MCF 10A (cell line): Measurements from ENCODE around the gene SOCS7. TPM values are rescaled to one million over a fixed set of nuclear protein-coding genes. Genes with fewer than 3 reads are reported as not detected.

Experiments
- BruUV-seq: library from RNA; stranded (reverse); fragments of 400-500 nt; replicated peaks from 2 replicates; lab custom pipeline; 2021; lab: Mats Ljungman, UMichigan
- CTCF ChIA-PET: fragments of 300-600 bp; sonication (Branson Sonifier 250); formaldehyde crosslinking; extraction: SDS; loops from one replicate; lab custom pipeline; 2021; ENCODE audit warnings: antibody characterized with exemption, inconsistent platforms; lab: Yijun Ruan, JAX
- POLR2A ChIA-PET: fragments of 300-600, 350-650 bp; sonication (Branson Sonifier 250); formaldehyde crosslinking; extraction: SDS; loops from one replicate; lab custom pipeline; 2020; ENCODE audit warnings: antibody characterized with exemption, inconsistent platforms; lab: Yijun Ruan, JAX
- DNase-seq: peaks from one replicate; pipeline ENCODE4 v3.0.0-alpha.2; 2018; ENCODE audit not compliant: unreplicated experiment
- H3K27ac Mint-ChIP-seq: one replicate; pipeline ENCODE4 v1.8.0; 2022; ENCODE audit warnings: mild to moderate bottlenecking, low read depth, mixed read lengths; ENCODE audit not compliant: unreplicated experiment
- H3K27me3 Mint-ChIP-seq: one replicate; pipeline ENCODE4 v1.8.0; 2022; ENCODE audit warnings: mixed read lengths; ENCODE audit not compliant: insufficient read depth, unreplicated experiment
- H3K36me3 Mint-ChIP-seq: one replicate; pipeline ENCODE4 v1.8.0; 2022; ENCODE audit warnings: mild to moderate bottlenecking, moderate library complexity, mixed read lengths; ENCODE audit not compliant: insufficient read depth, unreplicated experiment
- H3K4me1 Mint-ChIP-seq: one replicate; pipeline ENCODE4 v1.8.0; 2022; ENCODE audit warnings: mixed read lengths; ENCODE audit not compliant: insufficient read depth, unreplicated experiment
- H3K4me3 Mint-ChIP-seq: one replicate; pipeline ENCODE4 v1.8.0; 2022; ENCODE audit warnings: mild to moderate bottlenecking, moderate library complexity, mixed read lengths; ENCODE audit not compliant: unreplicated experiment
- H3K9me3 Mint-ChIP-seq: one replicate; pipeline ENCODE4 v1.8.0; 2022; ENCODE audit warnings: mixed read lengths; ENCODE audit not compliant: unreplicated experiment
- intact Hi-C: fragments of 100-400 bp; cut with micrococcal nuclease; formaldehyde crosslinking; loops from 2 replicates; pipeline ENCODE4 v1.14.1; 2022
- total RNA-seq: library from RNA; stranded (reverse); gene quantifications from 2 replicates; pipeline ENCODE4 v1.2.3, GENCODE V29; 2022
- TF ChIP-seq, protein P1 (sequence below): fragments of 200-600 bp; IDR thresholded peaks from one replicate; pipeline ENCODE4 v1.8.0; 2022; ENCODE audit warnings: antibody characterized with exemption, mild to moderate bottlenecking; ENCODE audit not compliant: unreplicated experiment

Gene SOCS7
- total RNA-seq, 1 experiment from 2014 or later, result 26.2 TPM

DNA sequence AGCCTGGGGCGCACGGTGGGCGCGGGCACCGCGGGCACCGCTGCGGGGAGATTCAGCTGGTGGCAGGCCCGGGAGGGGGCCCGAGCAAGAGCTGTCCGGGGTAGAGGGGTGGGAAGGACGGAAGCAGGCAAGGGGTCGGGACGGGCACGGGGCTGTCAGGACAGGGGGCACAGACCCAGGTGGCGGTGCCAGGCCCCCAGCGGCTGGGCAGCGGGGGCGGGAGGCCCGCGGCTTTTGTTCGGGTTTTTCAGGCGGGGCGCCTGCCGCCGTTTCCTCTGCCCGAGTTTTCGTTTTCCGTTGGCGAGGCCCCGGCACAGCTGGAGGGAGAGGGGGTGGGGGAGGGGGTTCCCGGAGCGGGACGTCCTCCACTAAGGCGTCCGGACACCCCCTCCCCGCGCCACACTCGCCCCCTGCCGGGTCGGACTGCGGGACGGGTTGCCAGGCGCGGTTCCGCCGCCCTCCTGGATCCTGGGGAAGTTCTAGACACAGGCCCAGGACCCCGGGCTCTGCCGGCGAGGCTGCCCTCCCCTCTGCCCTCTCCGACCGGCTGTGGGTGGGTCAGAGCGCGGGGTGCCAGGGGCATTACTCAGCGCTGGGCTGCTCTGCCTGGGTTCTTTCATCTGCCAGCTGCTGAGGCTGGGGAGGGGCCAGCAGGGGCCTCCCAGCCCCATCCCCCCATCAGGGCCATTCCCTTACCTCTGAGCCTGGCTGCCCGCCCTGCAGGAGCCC, 77.2 kb downstream of the SOCS7 start:
- POLR2A ChIA-PET, result no interaction called here
- no peaks in the 10 kb centered on the region for H3K36me3 Mint-ChIP-seq
- CTCF ChIA-PET, result interaction anchor here (0.5 to 0.9 kb wide), 2 partner anchors 13 to 16 kb away, joined by 3 read pairs; no protein-coding TSS in a partner anchor
- H3K4me1 Mint-ChIP-seq, result peaks cover 15% of the 10 kb centered on the region
- peak; percentile 42 for DNase-seq
- TF ChIP-seq, protein P1, sequence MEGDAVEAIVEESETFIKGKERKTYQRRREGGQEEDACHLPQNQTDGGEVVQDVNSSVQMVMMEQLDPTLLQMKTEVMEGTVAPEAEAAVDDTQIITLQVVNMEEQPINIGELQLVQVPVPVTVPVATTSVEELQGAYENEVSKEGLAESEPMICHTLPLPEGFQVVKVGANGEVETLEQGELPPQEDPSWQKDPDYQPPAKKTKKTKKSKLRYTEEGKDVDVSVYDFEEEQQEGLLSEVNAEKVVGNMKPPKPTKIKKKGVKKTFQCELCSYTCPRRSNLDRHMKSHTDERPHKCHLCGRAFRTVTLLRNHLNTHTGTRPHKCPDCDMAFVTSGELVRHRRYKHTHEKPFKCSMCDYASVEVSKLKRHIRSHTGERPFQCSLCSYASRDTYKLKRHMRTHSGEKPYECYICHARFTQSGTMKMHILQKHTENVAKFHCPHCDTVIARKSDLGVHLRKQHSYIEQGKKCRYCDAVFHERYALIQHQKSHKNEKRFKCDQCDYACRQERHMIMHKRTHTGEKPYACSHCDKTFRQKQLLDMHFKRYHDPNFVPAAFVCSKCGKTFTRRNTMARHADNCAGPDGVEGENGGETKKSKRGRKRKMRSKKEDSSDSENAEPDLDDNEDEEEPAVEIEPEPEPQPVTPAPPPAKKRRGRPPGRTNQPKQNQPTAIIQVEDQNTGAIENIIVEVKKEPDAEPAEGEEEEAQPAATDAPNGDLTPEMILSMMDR, result no peak
- no TSS peak for BruUV-seq
- H3K27ac Mint-ChIP-seq, result no peak overlapping the region
- intact Hi-C loops, result loop anchor here (2.0 kb wide), 1 partner anchor 36 kb away; no protein-coding TSS in a partner anchor
- H3K27me3 Mint-ChIP-seq, result no peaks in the 10 kb centered on the region
- H3K4me3 Mint-ChIP-seq, result peak overlapping the region; percentile 59
- no peaks in the 10 kb centered on the region for H3K9me3 Mint-ChIP-seq

DNA sequence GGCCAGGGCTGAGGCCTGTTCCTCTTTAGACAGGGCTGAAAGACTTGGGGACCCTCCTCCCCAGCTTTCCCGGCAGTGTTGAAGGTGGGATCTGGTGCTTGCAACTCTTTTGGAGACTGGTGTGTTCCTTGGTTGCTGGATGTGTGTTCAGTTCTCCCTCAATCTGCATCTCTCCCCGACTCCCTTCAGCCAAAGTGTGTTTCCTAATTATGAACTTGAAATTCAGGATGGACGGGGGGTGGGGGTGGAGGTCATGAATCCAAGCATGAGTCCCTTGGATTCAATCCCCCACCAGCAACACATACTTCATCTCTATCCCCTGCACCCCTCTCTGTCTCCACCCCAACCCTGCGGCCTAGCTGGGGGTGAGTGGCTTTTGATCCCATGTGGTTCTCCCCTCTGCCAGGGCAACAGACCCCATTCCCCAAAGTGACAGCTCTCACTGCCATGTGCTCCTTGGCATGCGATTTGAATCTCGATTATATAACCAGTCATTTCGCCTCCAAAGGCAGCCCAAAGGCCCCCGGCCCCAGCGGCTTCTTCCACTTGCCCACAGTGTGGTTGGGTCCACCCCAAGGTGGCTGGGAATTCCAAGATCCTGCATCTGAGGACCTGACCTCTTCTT, 77.9 kb downstream of the SOCS7 start:
- Mint-ChIP-seq H3K27ac (no peak overlapping the region), H3K4me3 (peak overlapping the region; percentile 44), H3K36me3 (no peaks in the 10 kb centered on the region), H3K4me1 (peaks cover 15% of the 10 kb centered on the region), H3K27me3 (no peaks in the 10 kb centered on the region), H3K9me3 (no peaks in the 10 kb centered on the region)
- intact Hi-C loops, result loop anchor here (2.0 kb wide), 1 partner anchor 35 kb away; no protein-coding TSS in a partner anchor
- DNase-seq, result no peak
- TF ChIP-seq, protein P1, result no peak
- BruUV-seq, result no TSS peak
- POLR2A ChIA-PET, result interaction anchor here (0.5 to 0.6 kb wide), 2 partner anchors 9 to 1171 kb away, joined by 3 to 4 read pairs; no protein-coding TSS in a partner anchor
- CTCF ChIA-PET, result interaction anchor here (0.7 kb wide), 1 partner anchor 81 kb away, joined by 3 read pairs; no protein-coding TSS in a partner anchor

DNA sequence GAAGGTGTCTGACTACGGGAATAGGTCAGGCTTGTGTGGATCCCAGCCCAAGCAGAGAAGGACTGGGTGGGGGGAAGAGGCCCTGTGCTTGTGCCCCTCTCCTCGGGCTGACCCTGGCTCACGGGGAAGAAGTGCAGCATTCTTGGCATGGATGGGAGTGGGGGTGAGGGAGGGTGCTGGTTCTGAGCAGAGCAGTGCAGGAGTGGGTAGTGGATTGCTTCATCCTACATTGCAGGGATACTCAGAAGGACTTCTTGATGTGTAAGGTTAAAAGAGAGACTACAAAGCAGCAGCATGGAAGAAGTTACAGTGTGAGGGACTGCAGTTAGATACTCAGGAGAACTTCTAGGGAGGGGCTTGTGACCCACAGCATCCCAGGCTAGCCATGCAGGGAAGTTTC, 78.7 kb downstream of the SOCS7 start:
- no peak overlapping the region for H3K27ac Mint-ChIP-seq
- BruUV-seq, result no TSS peak
- ChIA-PET CTCF (interaction anchor here (0.5 to 0.6 kb wide), 2 partner anchors 18 to 429 kb away, joined by 3 read pairs; no protein-coding TSS in a partner anchor), POLR2A (interaction anchor here (0.6 kb wide), 1 partner anchor 8 kb away, joined by 4 read pairs; no protein-coding TSS in a partner anchor)
- H3K27me3 Mint-ChIP-seq, result no peaks in the 10 kb centered on the region
- no peaks in the 10 kb centered on the region for H3K36me3 Mint-ChIP-seq
- TF ChIP-seq, protein P1, result no peak
- peaks cover 15% of the 10 kb centered on the region for H3K4me1 Mint-ChIP-seq
- no peaks in the 10 kb centered on the region for H3K9me3 Mint-ChIP-seq
- H3K4me3 Mint-ChIP-seq, result no peak overlapping the region
- intact Hi-C loops, result no loop called here
- DNase-seq, result no peak

DNA sequence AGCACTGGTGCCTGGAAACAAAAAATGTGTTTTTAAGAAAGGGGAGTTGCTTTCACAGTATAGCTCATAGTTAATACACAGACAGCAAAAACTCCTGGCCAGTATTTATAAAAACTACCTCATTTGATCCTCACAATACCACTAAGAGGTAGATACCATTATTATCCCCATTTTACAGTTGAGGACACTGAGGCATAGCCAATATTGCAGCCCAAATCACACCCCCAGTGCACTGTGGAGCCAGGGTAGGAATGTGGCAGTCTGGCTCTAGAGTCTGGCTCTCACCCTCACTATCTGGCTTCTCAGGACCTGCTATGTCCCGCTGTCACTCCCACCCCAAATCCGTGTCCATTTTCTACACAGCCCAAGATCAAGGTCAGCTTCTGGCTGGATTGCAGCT, 79.2 kb downstream of the SOCS7 start:
- BruUV-seq, result no TSS peak
- DNase-seq, result no peak
- intact Hi-C loops, result no loop called here
- no peak overlapping the region for H3K4me3 Mint-ChIP-seq
- no peak overlapping the region for H3K27ac Mint-ChIP-seq
- H3K36me3 Mint-ChIP-seq, result no peaks in the 10 kb centered on the region
- ChIA-PET POLR2A (no interaction called here), CTCF (interaction anchor here (0.5 to 0.9 kb wide), 2 partner anchors 18 to 82 kb away, joined by 3 read pairs; no protein-coding TSS in a partner anchor)
- TF ChIP-seq, protein P1, result no peak
- peaks cover 15% of the 10 kb centered on the region for H3K4me1 Mint-ChIP-seq
- no peaks in the 10 kb centered on the region for H3K9me3 Mint-ChIP-seq
- no peaks in the 10 kb centered on the region for H3K27me3 Mint-ChIP-seq
